GM19099 (cell line): ENCODE data around the gene PLPP1.

Experiments
- POLR2A ChIP-seq: IDR thresholded peaks from 3 replicates; pipeline ENCODE4 v1.6.1; 2011; ENCODE audit warnings: low read depth; ENCODE audit not compliant: insufficient read length; ENCODE audit errors: extremely low read depth

Gene PLPP1

DNA sequence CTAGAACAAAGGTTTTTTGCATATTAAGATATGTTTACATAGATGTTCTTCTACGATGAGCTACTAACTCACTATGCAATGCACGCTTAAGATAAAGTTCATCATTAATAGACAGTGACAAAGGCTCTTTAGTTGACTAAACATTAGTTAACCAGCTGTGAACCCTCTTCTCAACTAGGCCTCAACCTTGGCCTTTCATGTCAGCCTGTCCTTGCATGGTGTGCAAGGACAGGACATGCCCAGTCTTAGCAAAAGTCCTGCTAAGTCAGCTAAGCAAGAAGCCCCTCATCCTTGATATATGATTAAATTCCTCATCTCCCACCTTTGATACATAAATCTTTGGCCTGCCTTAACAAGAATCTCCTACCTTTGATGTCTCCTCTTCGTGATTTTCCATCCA lies 50.9 kb downstream of the PLPP1 start:
- TF ChIP-seq POLR2A, result no peak

DNA sequence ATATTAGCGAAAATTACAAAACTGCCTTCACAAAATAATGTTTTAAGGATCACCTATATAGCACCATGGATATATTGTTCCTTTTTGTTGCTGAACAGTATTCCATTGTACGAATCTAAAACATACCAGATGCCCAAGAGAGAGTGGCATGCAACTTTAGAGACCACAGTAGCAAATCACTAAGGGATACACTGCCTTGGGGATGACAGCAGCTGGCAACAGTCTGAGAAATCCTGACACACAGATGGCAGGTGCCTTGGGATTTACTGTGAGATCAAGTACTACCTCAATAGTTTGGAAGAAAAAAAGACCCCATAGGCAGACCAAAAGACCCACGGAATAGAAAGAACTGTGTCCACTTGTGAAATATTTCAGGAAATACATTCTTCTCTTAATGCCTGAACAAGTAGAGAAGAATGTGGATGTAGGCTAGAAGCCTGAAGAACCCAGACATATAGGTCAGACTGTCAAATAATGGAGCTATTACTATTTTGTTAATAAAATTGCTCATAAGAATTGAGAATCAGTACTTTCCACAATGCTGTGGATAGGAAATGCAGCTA lies 53.4 kb downstream of the PLPP1 start:
- no peak for TF ChIP-seq POLR2A

DNA sequence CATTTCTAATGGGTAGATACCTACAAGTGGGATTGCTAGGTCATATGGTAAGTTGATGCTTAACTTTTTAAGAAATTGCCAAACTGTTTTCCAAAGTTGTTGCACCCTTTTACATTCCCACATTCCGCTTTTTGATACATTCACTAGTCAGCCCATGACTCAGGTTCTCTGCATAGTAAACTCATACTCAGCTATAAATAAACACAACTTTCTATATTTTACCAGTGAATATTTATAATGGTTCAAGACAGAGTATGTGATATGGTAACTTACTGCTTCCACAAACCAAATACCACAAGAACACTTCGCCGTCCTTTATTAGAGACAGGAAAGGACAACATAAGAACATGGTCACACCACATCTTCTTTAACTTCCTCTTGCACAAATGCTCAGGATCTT lies 54.0 kb downstream of the PLPP1 start:
- TF ChIP-seq POLR2A, result no peak

- no peak for TF ChIP-seq POLR2A
Observed at GRCh38 chr5:55472642-55473041, 62.1 kb downstream of the PLPP1 start.

DNA sequence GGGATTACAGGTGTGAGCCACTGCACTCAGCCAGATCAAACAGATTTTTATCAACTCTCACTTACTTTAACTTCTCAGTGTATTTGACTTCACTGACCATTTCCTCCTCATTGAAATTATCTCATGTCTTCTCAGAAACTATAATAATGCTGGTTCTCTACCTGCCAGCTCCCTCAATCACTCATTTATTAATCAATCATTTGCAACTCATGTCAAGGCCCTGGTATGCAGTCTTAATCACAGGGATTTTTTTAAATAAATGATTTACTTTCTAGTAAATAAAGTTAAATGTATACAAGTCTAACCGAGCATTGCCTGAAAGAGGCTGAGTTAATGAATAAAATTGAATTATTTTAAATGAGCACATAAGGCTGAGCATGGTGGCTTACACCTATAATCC lies 63.3 kb downstream of the PLPP1 start:
- TF ChIP-seq POLR2A, result no peak

- no peak for TF ChIP-seq POLR2A
Observed at GRCh38 chr5:55470282-55470681, 64.5 kb downstream of the PLPP1 start.

- no peak for TF ChIP-seq POLR2A
Observed at GRCh38 chr5:55469839-55470238, 64.9 kb downstream of the PLPP1 start.

- no peak for TF ChIP-seq POLR2A
Observed at GRCh38 chr5:55467862-55468551, 66.8 kb downstream of the PLPP1 start.

GRCh38 chr5:55463613-55464012 lies 71.2 kb downstream of the PLPP1 start:
- TF ChIP-seq POLR2A, result no peak

DNA sequence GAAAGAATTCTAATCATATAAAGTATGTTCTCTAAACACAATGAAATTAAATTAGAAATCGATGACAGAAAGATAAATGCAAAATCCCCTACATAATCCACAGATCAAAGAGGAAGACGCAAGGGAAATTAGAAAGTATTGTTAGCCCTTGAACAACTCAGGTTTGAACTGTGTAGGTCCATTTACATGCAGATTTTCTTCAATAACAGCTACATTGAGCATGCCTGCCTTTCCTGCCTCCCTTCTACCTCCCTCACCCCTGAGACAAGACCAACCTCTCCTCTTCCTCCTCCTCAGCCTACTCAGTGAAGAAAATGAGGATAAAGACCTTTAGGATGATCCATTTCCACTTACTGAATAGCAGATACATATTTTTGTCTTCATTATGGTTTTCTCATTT lies 75.2 kb downstream of the PLPP1 start:
- TF ChIP-seq POLR2A, result no peak

DNA sequence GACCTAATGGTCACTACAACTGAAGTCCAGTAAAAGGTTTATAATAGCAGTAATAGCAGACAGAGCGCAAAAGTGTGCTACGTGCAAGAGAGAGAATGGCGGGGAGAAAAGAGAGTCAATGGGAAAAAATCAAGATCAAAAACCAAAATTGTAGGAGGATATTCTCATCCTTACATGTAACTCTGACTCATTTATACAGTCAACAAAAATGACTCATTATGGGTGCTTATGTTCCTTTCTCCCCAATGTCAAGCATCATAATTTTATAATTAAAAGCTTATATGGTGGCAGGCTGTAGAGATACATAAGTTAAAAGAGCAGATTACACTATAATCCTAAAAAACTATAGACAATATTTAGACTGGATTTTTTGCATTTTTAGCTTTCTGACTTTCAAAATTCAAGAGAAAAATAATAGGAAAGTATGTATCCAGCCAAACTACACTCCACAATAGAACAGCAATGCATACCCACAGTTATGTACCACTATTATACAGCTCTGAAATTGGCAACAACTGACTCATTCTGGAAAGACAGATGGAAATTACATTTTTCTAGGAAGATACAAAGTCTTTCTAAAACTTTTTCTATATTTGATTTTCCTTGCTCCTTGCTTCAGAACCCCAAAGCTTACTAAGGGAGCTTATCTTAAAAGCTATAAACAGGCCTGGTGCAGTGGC lies 78.4 kb downstream of the PLPP1 start:
- no peak for TF ChIP-seq POLR2A

DNA sequence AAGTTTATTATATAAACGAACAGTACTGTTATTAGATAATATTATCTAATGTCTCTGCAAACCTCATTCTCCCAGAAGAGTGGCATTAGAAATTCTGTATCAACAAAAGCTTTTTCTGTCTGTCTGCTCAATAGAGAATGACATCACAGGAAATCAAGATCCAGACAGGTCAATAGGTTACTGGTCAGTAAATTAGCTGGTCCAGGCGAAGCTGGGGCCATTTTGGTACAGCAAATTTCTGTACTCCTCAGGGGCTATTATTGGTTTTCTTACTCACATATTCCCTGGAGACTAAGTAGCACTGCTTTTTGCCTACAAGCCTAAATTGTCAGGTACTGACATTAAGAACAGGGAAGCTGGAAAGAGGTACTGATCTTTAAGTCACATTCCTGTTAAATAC lies 80.5 kb downstream of the PLPP1 start:
- TF ChIP-seq POLR2A, result no peak

DNA sequence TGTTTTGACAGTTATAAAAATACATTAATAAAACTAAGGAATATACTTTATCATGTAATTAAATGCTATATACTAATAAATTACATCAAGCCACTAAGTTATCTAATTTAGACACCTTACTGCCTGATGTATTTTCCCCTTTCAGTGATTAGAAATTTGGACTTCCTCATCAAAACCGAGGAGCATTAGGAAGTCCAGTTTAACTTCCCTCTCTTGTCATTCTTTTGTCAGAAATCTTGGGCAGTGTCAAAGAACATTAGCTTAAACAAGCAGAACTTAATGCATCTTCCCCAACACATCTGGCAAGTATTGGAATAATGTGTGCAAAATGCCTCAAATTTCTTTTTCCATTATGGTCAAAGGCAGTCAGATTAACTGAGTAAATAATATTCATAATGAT lies 81.6 kb downstream of the PLPP1 start:
- no peak for TF ChIP-seq POLR2A

- TF ChIP-seq POLR2A, result no peak
Observed at GRCh38 chr5:55451976-55452375, 82.8 kb downstream of the PLPP1 start.

GRCh38 chr5:55450050-55450765 lies 84.6 kb downstream of the PLPP1 start:
- no peak for TF ChIP-seq POLR2A
